ENCODE measurements around the gene ACTL6B. TPM values are rescaled to one million over a fixed set of nuclear protein-coding genes. Genes with fewer than 3 reads are reported as not detected.

The ACTL6B gene
- total RNA-seq, 4 donors from 2014 or later, result not detected

- intact Hi-C loops (cut with DNase I; ENCODE audit: low total_unique reads), result loop anchor here (5.0 kb wide), 1 partner anchor 206 kb away; the partner anchor contains the start of gene NYAP1
- no peak overlapping the region for H3K4me3 ChIP-seq (ENCODE audit: low read depth, poor library complexity, severe bottlenecking)
- TF ChIP-seq CTCF (IDR thresholded peaks at IDR 0.05) (no peak), POLR2A (IDR thresholded peaks at IDR 0.05) (no peak)
- DNase-seq (ENCODE audit: low spot score in 2 of 2), result peak in 1 of 2 donors; percentile 82
- 80 to 86% methylated on average over 22 to 23 of the region's 25 CpGs for WGBS, 2 donors
Measured at GRCh38 chr7:100687751-100688300, 31.6 kb upstream of the ACTL6B start.

- intact Hi-C loops (cut with DNase I; ENCODE audit: low total_unique reads), result loop anchor here (5.0 kb wide), 1 partner anchor 205 kb away; the partner anchor contains the start of gene NYAP1
- no peak overlapping the region for H3K4me3 ChIP-seq (ENCODE audit: low read depth, poor library complexity, severe bottlenecking)
- WGBS, 2 donors, result 90 to 91% methylated on average over 22 of the region's 22 CpGs
- TF ChIP-seq POLR2A (IDR thresholded peaks at IDR 0.05), result no peak
- no peak for TF ChIP-seq CTCF (IDR thresholded peaks at IDR 0.05)
- peak in 1 of 2 donors; percentile 80 for DNase-seq (ENCODE audit: low spot score in 2 of 2)
Measured at GRCh38 chr7:100687261-100687660, 31.0 kb upstream of the ACTL6B start.

GRCh38 chr7:100686822-100687211 is 30.6 kb upstream of the ACTL6B start:
- H3K4me3 ChIP-seq (ENCODE audit: low read depth, poor library complexity, severe bottlenecking), result no peak overlapping the region
- no peak for TF ChIP-seq CTCF (IDR thresholded peaks at IDR 0.05)
- no peak for TF ChIP-seq POLR2A (IDR thresholded peaks at IDR 0.05)
- WGBS, 2 donors, result 92 to 95% methylated on average over 17 of the region's 17 CpGs
- intact Hi-C loops (cut with DNase I; ENCODE audit: low total_unique reads), result loop anchor here (5.0 kb wide), 1 partner anchor 205 kb away; the partner anchor contains the start of gene NYAP1
- peak in 1 of 2 donors; percentile 80 for DNase-seq (ENCODE audit: low spot score in 2 of 2)

- TF ChIP-seq CTCF (IDR thresholded peaks at IDR 0.05), result no peak
- no peak for TF ChIP-seq POLR2A (IDR thresholded peaks at IDR 0.05)
- 78 to 83% methylated on average over 32 to 33 of the region's 33 CpGs for WGBS, 2 donors
- H3K4me3 ChIP-seq (ENCODE audit: low read depth, poor library complexity, severe bottlenecking), result no peak overlapping the region
- peak in 1 of 2 donors; percentile 86 for DNase-seq (ENCODE audit: low spot score in 2 of 2)
- intact Hi-C loops (cut with DNase I; ENCODE audit: low total_unique reads), result loop anchor here (5.0 kb wide), 1 partner anchor 204 kb away; the partner anchor contains the start of gene NYAP1
Measured at GRCh38 chr7:100686201-100686821, 30.1 kb upstream of the ACTL6B start.

GRCh38 chr7:100685631-100686145 is 29.4 kb upstream of the ACTL6B start:
- DNase-seq (ENCODE audit: low spot score in 2 of 2), result no peak
- H3K4me3 ChIP-seq (ENCODE audit: low read depth, poor library complexity, severe bottlenecking), result no peak overlapping the region
- WGBS, 2 donors, result 84 to 89% methylated on average over 17 of the region's 17 CpGs
- intact Hi-C loops (cut with DNase I; ENCODE audit: low total_unique reads), result loop anchor here (5.0 kb wide), 1 partner anchor 203 kb away; the partner anchor contains the start of gene NYAP1
- TF ChIP-seq CTCF (IDR thresholded peaks at IDR 0.05), result no peak
- TF ChIP-seq POLR2A (IDR thresholded peaks at IDR 0.05), result no peak
